Endodermal cell (in vitro differentiated cells): Measurements from ENCODE around the gene IFNA14. TPM values are rescaled to one million over a fixed set of nuclear protein-coding genes. Genes with fewer than 3 reads are reported as not detected.

Source experiments
- DNase-seq: peaks from one replicate; pipeline ENCODE4 v3.0.0-alpha.2; 2017
- H3K27ac ChIP-seq: 2 replicates; pipeline ENCODE4 v1.5.1; 2013; ENCODE audit warnings: mild to moderate bottlenecking, low read depth, low read length, moderate library complexity
- H3K27me3 ChIP-seq: 2 replicates; pipeline ENCODE4 v1.6.1; 2013; ENCODE audit warnings: mild to moderate bottlenecking, low read length, moderate library complexity; ENCODE audit not compliant: insufficient read depth, control insufficient read depth, poor library complexity, severe bottlenecking
- H3K36me3 ChIP-seq: 2 replicates; pipeline ENCODE4 v1.7.0; 2013; ENCODE audit warnings: mild to moderate bottlenecking, low read length, moderate library complexity; ENCODE audit not compliant: control insufficient read depth, insufficient read depth
- H3K4me1 ChIP-seq: one replicate; pipeline ENCODE4 v1.7.0; 2013; ENCODE audit warnings: low read length; ENCODE audit not compliant: control insufficient read depth, insufficient read depth
- H3K4me3 ChIP-seq: 2 replicates; pipeline ENCODE4 v1.5.1; 2013; ENCODE audit warnings: mild to moderate bottlenecking, low read length, moderate library complexity
- H3K9ac ChIP-seq: 2 replicates; pipeline ENCODE4 v1.6.1; 2013; ENCODE audit warnings: mild to moderate bottlenecking, low read length, moderate library complexity; ENCODE audit not compliant: poor library complexity, severe bottlenecking; ENCODE audit errors: extremely low read depth
- H3K9me3 ChIP-seq: 2 replicates; pipeline ENCODE4 v1.6.1; 2013; ENCODE audit warnings: mild to moderate bottlenecking, low read length, moderate library complexity; ENCODE audit not compliant: control insufficient read depth
- H3K27ac Mint-ChIP-seq: 2 replicates; pipeline ENCODE4 v1.8.0; 2020; ENCODE audit warnings: mixed read lengths
- H3K27me3 Mint-ChIP-seq: 2 replicates; pipeline ENCODE4 v1.8.0; 2021; ENCODE audit warnings: mild to moderate bottlenecking, mixed read lengths; ENCODE audit not compliant: insufficient read depth
- H3K36me3 Mint-ChIP-seq: 2 replicates; pipeline ENCODE4 v1.8.0; 2020; ENCODE audit warnings: low read depth, mixed read lengths
- H3K4me1 Mint-ChIP-seq: 2 replicates; pipeline ENCODE4 v1.8.0; 2020; ENCODE audit warnings: mixed read lengths
- H3K4me3 Mint-ChIP-seq: 2 replicates; pipeline ENCODE4 v1.8.0; 2020; ENCODE audit warnings: mild to moderate bottlenecking, moderate library complexity, mixed read lengths
- H3K9me3 Mint-ChIP-seq: 2 replicates; pipeline ENCODE4 v1.8.0; 2020; ENCODE audit warnings: mild to moderate bottlenecking, mixed read lengths
- WGBS, 2 experiments: methylation state at CpG; one replicate each; pipeline versions ENCODE4 v1.1.5 to v1.1.7; 2013; ENCODE audit warnings: missing lambda C conversion rate in 2 of 2, mixed read lengths in 1 of 2; ENCODE audit not compliant: insufficient coverage in 1 of 2, insufficient read length in 1 of 2; 5-methylcytosine and 5-hydroxymethylcytosine counted together
- total RNA-seq, 2 donors: library from RNA; stranded (reverse); fragmentation: NEBNext Ultra II Directional in 1 of 2; extraction: Animal tissue kit (Norgen Biotek cat#: 25700) in 1 of 2; gene quantifications; 2 replicates in 1 of 2; 3 replicates in 1 of 2; pipeline ENCODE4 v1.2.1, GENCODE V29; 2021
- TF ChIP-seq, protein P1 (sequence below): fragments of 200-600 bp; sonication (generic); conservative IDR thresholded peaks from 2 replicates; pipeline ENCODE4 v1.5.0; 2021; ENCODE audit warnings: antibody characterized with exemption, mild to moderate bottlenecking

Gene IFNA14
- total RNA-seq, 2 donors from 2014 or later = not detected

- H3K27ac ChIP-seq = no peak overlapping the region
- H3K9ac ChIP-seq = no peak overlapping the region
- peaks cover 15% of the 10 kb centered on the region for H3K9me3 Mint-ChIP-seq
- WGBS, 2 experiments = 82 to 86% methylated on average over 3 to 5 of the region's 5 CpGs
- H3K36me3 ChIP-seq = no peaks in the 10 kb centered on the region
- H3K4me3 Mint-ChIP-seq = no peak overlapping the region
- H3K9me3 ChIP-seq = peaks cover 27% of the 10 kb centered on the region
- no peak overlapping the region for H3K27ac Mint-ChIP-seq
- H3K4me3 ChIP-seq = no peak overlapping the region
- H3K27me3 ChIP-seq = peaks cover 99% of the 10 kb centered on the region
- peaks cover 93% of the 10 kb centered on the region for H3K27me3 Mint-ChIP-seq
- H3K4me1 Mint-ChIP-seq = no peaks in the 10 kb centered on the region
- DNase-seq = no peak
- H3K36me3 Mint-ChIP-seq = no peaks in the 10 kb centered on the region
- H3K4me1 ChIP-seq = no peaks in the 10 kb centered on the region
- TF ChIP-seq, protein P1, sequence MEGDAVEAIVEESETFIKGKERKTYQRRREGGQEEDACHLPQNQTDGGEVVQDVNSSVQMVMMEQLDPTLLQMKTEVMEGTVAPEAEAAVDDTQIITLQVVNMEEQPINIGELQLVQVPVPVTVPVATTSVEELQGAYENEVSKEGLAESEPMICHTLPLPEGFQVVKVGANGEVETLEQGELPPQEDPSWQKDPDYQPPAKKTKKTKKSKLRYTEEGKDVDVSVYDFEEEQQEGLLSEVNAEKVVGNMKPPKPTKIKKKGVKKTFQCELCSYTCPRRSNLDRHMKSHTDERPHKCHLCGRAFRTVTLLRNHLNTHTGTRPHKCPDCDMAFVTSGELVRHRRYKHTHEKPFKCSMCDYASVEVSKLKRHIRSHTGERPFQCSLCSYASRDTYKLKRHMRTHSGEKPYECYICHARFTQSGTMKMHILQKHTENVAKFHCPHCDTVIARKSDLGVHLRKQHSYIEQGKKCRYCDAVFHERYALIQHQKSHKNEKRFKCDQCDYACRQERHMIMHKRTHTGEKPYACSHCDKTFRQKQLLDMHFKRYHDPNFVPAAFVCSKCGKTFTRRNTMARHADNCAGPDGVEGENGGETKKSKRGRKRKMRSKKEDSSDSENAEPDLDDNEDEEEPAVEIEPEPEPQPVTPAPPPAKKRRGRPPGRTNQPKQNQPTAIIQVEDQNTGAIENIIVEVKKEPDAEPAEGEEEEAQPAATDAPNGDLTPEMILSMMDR = no peak
Measured at GRCh38 chr9:21255538-21256212, 15.9 kb upstream of the IFNA14 start.

DNA sequence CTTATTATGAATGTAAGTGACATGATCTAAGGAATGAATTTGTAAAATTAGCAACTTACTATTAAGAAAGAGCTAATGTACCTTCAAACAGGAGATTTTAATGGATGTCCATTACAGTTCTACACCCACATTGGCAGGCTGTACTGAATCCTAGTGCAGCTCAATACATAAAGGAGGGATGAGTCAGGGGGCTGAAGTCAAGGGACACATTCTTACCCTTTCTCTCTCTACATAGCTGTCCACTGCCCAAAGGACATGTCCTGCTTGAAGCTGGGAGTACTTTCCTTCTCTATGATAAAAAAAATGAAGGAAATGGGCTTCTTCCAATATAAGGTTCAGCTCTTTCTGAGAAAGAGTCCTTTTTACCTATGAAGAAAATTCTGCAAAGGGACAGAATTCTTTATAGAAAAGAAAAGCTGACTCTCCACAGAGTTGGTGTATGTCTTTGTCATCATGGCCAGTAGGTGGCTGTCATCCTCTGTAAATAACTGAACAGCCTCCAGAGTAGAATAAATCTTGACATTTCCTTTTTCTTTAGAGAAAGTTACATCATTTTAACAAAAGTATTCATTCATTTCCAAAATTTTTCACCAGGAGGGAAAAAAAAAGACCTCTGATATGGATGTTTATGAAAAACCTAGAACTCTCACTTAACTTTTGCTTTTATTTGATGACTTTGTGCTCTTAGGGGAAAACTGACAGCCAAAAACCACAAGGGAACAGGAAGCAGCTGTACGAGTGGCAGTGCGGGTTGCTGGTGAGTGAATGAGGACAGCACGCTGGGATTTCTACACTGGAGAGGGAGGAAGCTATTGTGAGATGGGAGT lies 13.1 kb upstream of the IFNA14 start:
- Histone ChIP-seq H3K9ac (no peak overlapping the region), H3K9me3 (peaks cover 6% of the 10 kb centered on the region), H3K4me3 (no peak overlapping the region), H3K4me1 (no peaks in the 10 kb centered on the region), H3K27me3 (peaks cover 92% of the 10 kb centered on the region), H3K36me3 (no peaks in the 10 kb centered on the region), H3K27ac (no peak overlapping the region)
- Mint-ChIP-seq H3K27me3 (peaks cover 89% of the 10 kb centered on the region), H3K27ac (no peak overlapping the region), H3K4me1 (no peaks in the 10 kb centered on the region), H3K36me3 (no peaks in the 10 kb centered on the region), H3K9me3 (peaks cover 3% of the 10 kb centered on the region), H3K4me3 (no peak overlapping the region)
- no peak for DNase-seq
- WGBS, 2 experiments = 5 to 8% methylated on average over 3 of the region's 3 CpGs
- TF ChIP-seq, protein P1 = peak; percentile 86

GRCh38 chr9:21251638-21252037 lies 11.8 kb upstream of the IFNA14 start:
- DNase-seq = no peak
- no peak overlapping the region for H3K27ac Mint-ChIP-seq
- H3K9me3 Mint-ChIP-seq = no peaks in the 10 kb centered on the region
- 82 to 83% methylated on average over 4 of the region's 4 CpGs for WGBS, 2 experiments
- H3K27me3 ChIP-seq = peaks cover 79% of the 10 kb centered on the region
- H3K4me3 Mint-ChIP-seq = no peak overlapping the region
- no peak overlapping the region for H3K4me3 ChIP-seq
- TF ChIP-seq, protein P1 = no peak
- no peaks in the 10 kb centered on the region for H3K36me3 Mint-ChIP-seq
- no peaks in the 10 kb centered on the region for H3K36me3 ChIP-seq
- H3K27ac ChIP-seq = no peak overlapping the region
- H3K4me1 ChIP-seq = no peaks in the 10 kb centered on the region
- H3K27me3 Mint-ChIP-seq = peaks cover 78% of the 10 kb centered on the region
- H3K9me3 ChIP-seq = no peaks in the 10 kb centered on the region
- H3K4me1 Mint-ChIP-seq = no peaks in the 10 kb centered on the region
- H3K9ac ChIP-seq = no peak overlapping the region
